HG03045 (cell line): ENCODE results near the gene GLIS1.
"Not testable (repeated sequence)": the region's sequence is repeated elsewhere in the genome, so short reads cannot be mapped to it uniquely, and the experiment has no call there.

Source experiments
- ATAC-seq: cut with Tn5 transposase; IDR thresholded peaks from one replicate; pipeline ENCODE4 v1.9.1; 2021; ENCODE audit warnings: mild to moderate bottlenecking, moderate library complexity; ENCODE audit not compliant: unreplicated experiment

The GLIS1 gene

GRCh38 chr1:53572065-53572814, 166.7 kb downstream of the GLIS1 start:
- ATAC-seq: no peak

GRCh38 chr1:53568540-53568939, 170.4 kb downstream of the GLIS1 start:
- ATAC-seq: no peak

GRCh38 chr1:53567851-53568250, 171.1 kb downstream of the GLIS1 start:
- no peak for ATAC-seq

- no peak for ATAC-seq
These were observed 171.5 kb downstream of the GLIS1 start for GRCh38 chr1:53567450-53567849.

GRCh38 chr1:53563611-53564010, 175.4 kb downstream of the GLIS1 start:
- no peak for ATAC-seq

GRCh38 chr1:53562981-53563379, 176.0 kb downstream of the GLIS1 start:
- ATAC-seq: no peak

GRCh38 chr1:53562291-53562980, 176.5 kb downstream of the GLIS1 start:
- ATAC-seq: no peak

- ATAC-seq: no peak
These were observed 177.4 kb downstream of the GLIS1 start for GRCh38 chr1:53561503-53562105.

GRCh38 chr1:53560581-53561502, 178.1 kb downstream of the GLIS1 start:
- ATAC-seq: no peak

- ATAC-seq: no peak
These were observed 178.9 kb downstream of the GLIS1 start for GRCh38 chr1:53559854-53560580.

GRCh38 chr1:53559391-53559815, 179.6 kb downstream of the GLIS1 start:
- ATAC-seq: no peak

- no peak for ATAC-seq
These were observed 180.1 kb downstream of the GLIS1 start for GRCh38 chr1:53558739-53559315.

- no peak for ATAC-seq
These were observed 180.9 kb downstream of the GLIS1 start for GRCh38 chr1:53557830-53558738.

GRCh38 chr1:53557369-53557768, 181.6 kb downstream of the GLIS1 start:
- no peak for ATAC-seq

GRCh38 chr1:53556657-53557227, 182.2 kb downstream of the GLIS1 start:
- ATAC-seq: no peak

GRCh38 chr1:53555620-53556326, 183.2 kb downstream of the GLIS1 start:
- ATAC-seq: not testable (repeated sequence)

GRCh38 chr1:53554592-53555305, 184.2 kb downstream of the GLIS1 start:
- ATAC-seq: no peak
